Panc1 (cell line): ENCODE data around the gene GLB1L2. TPM values are rescaled to one million over a fixed set of nuclear protein-coding genes. Genes with fewer than 3 reads are reported as not detected.

Source experiments
- ATAC-seq: fragments of 200-7000 bp; cut with Tn5 transposase; 2 replicates; pipeline ENCODE4 v1.9.1; 2020; ENCODE audit warnings: mild to moderate bottlenecking, moderate library complexity
- BruUV-seq: library from RNA; stranded (reverse); fragments of 400-500 nt; replicated peaks from 2 replicates; lab custom pipeline; 2021; lab: Mats Ljungman, UMichigan
- CTCF ChIA-PET: fragments of 300-600 bp; sonication (Branson Sonifier 250); formaldehyde crosslinking; loops from one replicate; lab custom pipeline; 2022; ENCODE audit warnings: antibody characterized with exemption; lab: Charles Lee
- POLR2A ChIA-PET: fragments of 300-600 bp; sonication (Branson Sonifier 250); formaldehyde crosslinking; loops from one replicate; lab custom pipeline; 2022; ENCODE audit warnings: antibody characterized with exemption; lab: Charles Lee
- DNase-seq: peaks from one replicate; pipeline ENCODE4 v3.0.0-alpha.2; 2010; ENCODE audit warnings: low read depth, low spot score
- H3K27ac ChIP-seq: 2 replicates; pipeline ENCODE4 v1.5.1; 2011; ENCODE audit warnings: mild to moderate bottlenecking, low read length, inconsistent platforms
- H3K27me3 ChIP-seq: fragments of 200-500 bp; sonication (Bioruptor generic); 2 replicates; pipeline ENCODE4 v1.6.0; 2014; ENCODE audit warnings: low read length, inconsistent platforms; ENCODE audit not compliant: control insufficient read depth, insufficient read depth
- H3K36me3 ChIP-seq: fragments of 200-500 bp; sonication (Bioruptor generic); 2 replicates; pipeline ENCODE4 v1.5.1; 2014; ENCODE audit warnings: inconsistent platforms, mild to moderate bottlenecking, low read length, moderate library complexity; ENCODE audit not compliant: control insufficient read depth, insufficient read depth
- H3K4me1 ChIP-seq: 2 replicates; pipeline ENCODE4 v1.5.1; 2011; ENCODE audit warnings: inconsistent platforms, mild to moderate bottlenecking, low read length, moderate library complexity; ENCODE audit not compliant: control insufficient read depth, insufficient read depth
- H3K4me3 ChIP-seq, 2 experiments: 2 replicates each; pipeline ENCODE4 v1.5.1; 2011 to 2012; ENCODE audit warnings: low read depth in 2 of 2, low read length in 2 of 2, mild to moderate bottlenecking in 2 of 2, inconsistent platforms in 1 of 2, moderate library complexity in 1 of 2
- H3K9me3 ChIP-seq: fragments of 200-500 bp; sonication (Bioruptor generic); 2 replicates; pipeline ENCODE4 v1.5.1; 2014; ENCODE audit warnings: low read depth, mild to moderate bottlenecking, inconsistent platforms, low read length, moderate library complexity; ENCODE audit not compliant: control insufficient read depth, insufficient read depth
- CTCF ChIP-seq: fragments of 450-650 bp; IDR thresholded peaks from 2 replicates; pipeline ENCODE4 v1.5.1; 2017; ENCODE audit warnings: mild to moderate bottlenecking
- POLR2AphosphoS5 ChIP-seq: IDR thresholded peaks from 2 replicates; pipeline ENCODE4 v1.6.1; 2012; ENCODE audit warnings: mild to moderate bottlenecking, low read depth, low read length, moderate library complexity
- REST ChIP-seq, 2 experiments: IDR thresholded peaks; 2 replicates each; pipeline ENCODE4 v1.6.1; 2011 to 2012; ENCODE audit warnings: low read depth in 2 of 2, control low read depth in 1 of 2, low read length in 1 of 2, mild to moderate bottlenecking in 1 of 2, moderate library complexity in 1 of 2; ENCODE audit not compliant: insufficient read depth in 1 of 2
- SIN3A ChIP-seq: IDR thresholded peaks from 2 replicates; pipeline ENCODE4 v1.6.1; 2012; ENCODE audit warnings: low read depth, mild to moderate bottlenecking, low read length, moderate library complexity, borderline replicate concordance; ENCODE audit not compliant: insufficient read depth
- TCF7L2 ChIP-seq: IDR thresholded peaks from 2 replicates; pipeline ENCODE4 v1.6.1; 2011; ENCODE audit warnings: mild to moderate bottlenecking, low read depth, low read length, inconsistent platforms
- in situ Hi-C: cut with HindIII; loops from 2 replicates; pipeline ENCODE4 v1.10.0; 2016; ENCODE audit warnings: low sequenced_read_pairs, low pct_unique_long_range_greater_than_20kb
- intact Hi-C: fragments of 100-400 bp; cut with micrococcal nuclease; formaldehyde crosslinking; loops from one replicate; pipeline ENCODE4 v1.10.0; 2022; ENCODE audit not compliant: unreplicated experiment
- total RNA-seq: library from RNA; stranded (reverse); gene quantifications from one replicate; pipeline ENCODE4 v1.2.1, GENCODE V29; 2021; ENCODE audit not compliant: unreplicated experiment

Gene GLB1L2
- total RNA-seq, 1 experiment from 2014 or later = 10.4 TPM

GRCh38 chr11:134405436-134405835 is 73.6 kb downstream of the GLB1L2 start:
- Histone ChIP-seq H3K4me1 (no peaks in the 10 kb centered on the region), H3K4me3 (no peak overlapping the region), H3K27me3 (peaks cover 18% of the 10 kb centered on the region), H3K9me3 (no peaks in the 10 kb centered on the region), H3K27ac (no peak overlapping the region), H3K36me3 (no peaks in the 10 kb centered on the region)
- ChIA-PET POLR2A (no interaction called here), CTCF (no interaction called here)
- in situ Hi-C loops = no loop called here
- TF ChIP-seq TCF7L2 (no peak), REST (IDR thresholded peaks at IDR 0.05; ENCODE audit: insufficient read depth in 1 of 2, low read depth in 2 of 2, low read length in 1 of 2) (no peak)
- DNase-seq (no peak), ATAC-seq (no peak)
- no TSS peak for BruUV-seq
- intact Hi-C loops = no loop called here

- intact Hi-C loops = no loop called here
- Histone ChIP-seq H3K27ac (no peak overlapping the region), H3K9me3 (no peaks in the 10 kb centered on the region), H3K4me3 (no peak overlapping the region), H3K4me1 (no peaks in the 10 kb centered on the region), H3K36me3 (no peaks in the 10 kb centered on the region), H3K27me3 (peaks cover 22% of the 10 kb centered on the region)
- TF ChIP-seq POLR2AphosphoS5 (no peak), SIN3A (no peak), CTCF (no peak)
- ATAC-seq (no peak), DNase-seq (no peak)
- in situ Hi-C loops = no loop called here
- ChIA-PET CTCF (no interaction called here), POLR2A (no interaction called here)
- no TSS peak for BruUV-seq
These were observed 74.1 kb downstream of the GLB1L2 start for GRCh38 chr11:134405841-134406240.

GRCh38 chr11:134406264-134407185 is 74.7 kb downstream of the GLB1L2 start:
- POLR2A ChIA-PET = no interaction called here
- CTCF ChIA-PET = no interaction called here
- no peak for DNase-seq
- ATAC-seq = no peak
- intact Hi-C loops (no loop called here), in situ Hi-C loops (no loop called here)
- Histone ChIP-seq H3K4me1 (no peaks in the 10 kb centered on the region), H3K27me3 (peaks cover 24% of the 10 kb centered on the region), H3K27ac (no peak overlapping the region), H3K4me3 (no peak overlapping the region), H3K9me3 (no peaks in the 10 kb centered on the region), H3K36me3 (no peaks in the 10 kb centered on the region)
- no peak for TF ChIP-seq POLR2AphosphoS5
- no peak for TF ChIP-seq REST (IDR thresholded peaks at IDR 0.05; ENCODE audit: insufficient read depth in 1 of 2, low read depth in 2 of 2, low read length in 1 of 2)
- no peak for TF ChIP-seq SIN3A
- no peak for TF ChIP-seq TCF7L2
- TF ChIP-seq CTCF = no peak
- BruUV-seq = no TSS peak
